KMS-11 (cell line): ENCODE data around the gene CAMSAP1.

Source experiments
- H2AFZ ChIP-seq: fragments of 200-600 bp; sonication (generic); 2 replicates; pipeline ENCODE4 v1.6.1; 2016; ENCODE audit warnings: antibody characterized with exemption, mixed run types, low read depth
- H3K27ac ChIP-seq: fragments of 200-600 bp; sonication (generic); 2 replicates; pipeline ENCODE4 v1.6.1; 2016; ENCODE audit warnings: mild to moderate bottlenecking, mixed run types
- H3K27me3 ChIP-seq: fragments of 200-600 bp; sonication (generic); 2 replicates; pipeline ENCODE4 v1.6.1; 2017; ENCODE audit warnings: mild to moderate bottlenecking, low read depth, mixed run types, moderate library complexity; ENCODE audit not compliant: insufficient read depth
- H3K36me3 ChIP-seq: fragments of 200-600 bp; sonication (generic); 2 replicates; pipeline ENCODE4 v1.6.1; 2017; ENCODE audit warnings: mild to moderate bottlenecking, mixed run types; ENCODE audit not compliant: insufficient read depth
- H3K4me1 ChIP-seq: fragments of 200-600 bp; sonication (generic); 2 replicates; pipeline ENCODE4 v1.6.1; 2016; ENCODE audit warnings: mild to moderate bottlenecking, low read depth, mixed run types; ENCODE audit not compliant: poor library complexity, severe bottlenecking
- H3K4me2 ChIP-seq: fragments of 200-600 bp; sonication (generic); 2 replicates; pipeline ENCODE4 v1.7.0; 2016; ENCODE audit warnings: mild to moderate bottlenecking, mixed run types
- H3K4me3 ChIP-seq: fragments of 200-600 bp; sonication (generic); IDR thresholded peaks from 2 replicates; pipeline ENCODE4 v1.6.1; 2017; ENCODE audit warnings: low read depth, low read length, mixed read lengths; ENCODE audit not compliant: insufficient read depth
- H3K79me2 ChIP-seq: fragments of 200-600 bp; sonication (generic); 2 replicates; pipeline ENCODE4 v1.6.1; 2016; ENCODE audit warnings: low read depth, mixed run types; ENCODE audit not compliant: insufficient read depth
- H3K9ac ChIP-seq: fragments of 200-600 bp; sonication (generic); 2 replicates; pipeline ENCODE4 v1.6.1; 2016; ENCODE audit warnings: mild to moderate bottlenecking, mixed run types
- H4K20me1 ChIP-seq: fragments of 200-600 bp; sonication (generic); 2 replicates; pipeline ENCODE4 v1.6.1; 2016; ENCODE audit warnings: mild to moderate bottlenecking, mixed run types; ENCODE audit not compliant: insufficient read depth
- CTCF ChIP-seq: fragments of 200-600 bp; sonication (generic); conservative IDR thresholded peaks from 2 replicates; pipeline ENCODE4 v1.6.1; 2017; ENCODE audit warnings: low read depth, mild to moderate bottlenecking, antibody characterized with exemption, low read length, moderate library complexity, mixed read lengths

The CAMSAP1 gene

DNA sequence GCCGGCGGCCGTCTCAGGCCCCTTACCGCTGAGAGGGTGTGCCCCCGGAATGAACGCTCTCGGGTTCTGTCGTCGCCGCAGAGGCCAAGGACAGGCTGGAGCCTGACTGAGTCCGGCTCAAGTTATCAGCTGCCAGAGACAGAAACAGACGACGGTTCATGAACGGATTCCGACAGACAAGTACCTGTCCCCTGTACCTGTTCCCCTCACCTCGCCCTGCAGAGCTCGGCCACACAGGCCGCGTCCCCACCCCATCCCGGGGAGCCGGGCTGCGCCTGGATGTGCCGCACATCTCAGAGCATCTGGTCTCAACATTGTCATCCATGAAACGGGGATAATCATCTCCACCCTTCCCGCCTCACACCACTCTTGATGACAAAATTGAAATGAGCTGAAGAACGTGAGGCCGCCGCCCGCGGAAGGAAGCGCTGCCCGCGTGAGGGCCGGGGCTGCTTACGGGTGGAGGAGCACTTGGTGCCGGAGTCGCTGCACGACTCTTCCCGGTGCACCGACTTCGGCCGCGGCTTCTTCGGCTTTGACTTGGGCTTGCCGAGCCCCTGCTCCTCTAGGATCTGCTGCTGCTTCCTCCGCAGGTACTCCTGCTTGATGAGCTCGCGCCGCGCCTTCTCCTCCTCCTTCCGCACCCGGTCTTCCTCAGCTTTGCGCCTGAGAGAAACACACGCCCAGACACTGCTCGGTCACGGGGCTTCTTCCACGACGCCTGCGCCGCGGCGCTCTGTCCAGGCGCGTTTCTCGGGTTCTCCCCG, 89.2 kb downstream of the CAMSAP1 start:
- Histone ChIP-seq H3K4me2 (no peak overlapping the region), H3K36me3 (peaks cover 3% of the 10 kb centered on the region; the same call in 1 of the 2 replicates), H4K20me1 (no peaks in the 10 kb centered on the region)

GRCh38 chr9:135816651-135816970, 90.7 kb downstream of the CAMSAP1 start:
- Histone ChIP-seq H3K4me1 (no peaks in the 10 kb centered on the region), H3K79me2 (no peaks in the 10 kb centered on the region), H3K4me3 (no peak overlapping the region), H3K4me2 (no peak overlapping the region), H3K36me3 (peaks cover 3% of the 10 kb centered on the region; the same call in 1 of the 2 replicates), H3K27me3 (no peaks in the 10 kb centered on the region), H3K27ac (no peak overlapping the region), H3K9ac (no peak overlapping the region), H4K20me1 (no peaks in the 10 kb centered on the region), H2AFZ (no peak overlapping the region)
- TF ChIP-seq CTCF = no peak

More for the DNA sequence above, 89.2 kb downstream of the CAMSAP1 start:
- Histone ChIP-seq H3K9ac (no peak overlapping the region), H2AFZ (no peak overlapping the region), H3K27ac (no peak overlapping the region), H3K4me1 (no peaks in the 10 kb centered on the region), H3K27me3 (no peaks in the 10 kb centered on the region), H3K4me3 (no peak overlapping the region), H3K79me2 (no peaks in the 10 kb centered on the region)
- TF ChIP-seq CTCF = no peak

DNA sequence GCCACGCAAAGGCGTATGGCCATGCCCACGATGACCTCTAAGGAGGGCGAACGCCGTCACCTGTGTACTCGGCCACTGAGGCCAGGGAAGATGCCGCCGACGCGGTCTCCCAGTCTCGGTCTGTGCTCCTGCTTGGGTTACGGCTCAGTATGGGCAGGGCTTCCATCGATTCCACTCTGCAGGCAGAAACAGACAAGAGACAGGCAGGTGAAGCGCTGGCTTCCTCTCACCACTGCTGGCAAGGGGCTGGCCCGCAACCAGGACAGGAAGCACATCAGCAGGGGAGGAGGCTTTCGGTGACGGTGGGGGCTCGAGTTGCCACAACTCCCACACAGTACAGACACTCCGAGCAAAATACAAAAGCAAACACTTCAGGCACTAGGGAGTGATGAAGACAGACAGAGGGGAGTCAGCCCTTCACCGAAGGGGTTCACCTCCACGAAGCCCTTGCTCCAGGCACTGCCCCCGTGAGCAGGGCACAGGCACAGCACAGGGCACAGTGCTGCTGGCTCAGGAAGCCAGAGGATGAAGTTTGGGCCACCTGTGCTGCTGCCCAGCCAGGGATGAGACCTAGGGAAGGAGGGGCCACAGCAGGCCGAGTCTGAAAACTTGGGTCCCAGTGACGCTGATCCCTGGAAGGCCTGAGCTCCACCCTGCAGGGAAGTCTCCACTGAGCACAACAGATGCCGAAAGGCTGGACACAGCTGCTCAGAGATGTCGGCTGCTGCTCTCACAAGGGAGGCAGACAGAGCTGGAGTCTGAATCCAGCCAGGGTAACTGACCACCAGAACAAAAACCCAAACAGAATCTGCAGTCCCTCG, 91.3 kb downstream of the CAMSAP1 start:
- no peak overlapping the region for H3K9ac ChIP-seq
- no peak overlapping the region for H3K4me3 ChIP-seq
- H3K27me3 ChIP-seq = no peaks in the 10 kb centered on the region
- no peaks in the 10 kb centered on the region for H3K79me2 ChIP-seq
- no peak overlapping the region for H3K4me2 ChIP-seq
- H3K27ac ChIP-seq = no peak overlapping the region
- no peaks in the 10 kb centered on the region for H3K4me1 ChIP-seq
- TF ChIP-seq CTCF = no peak
- no peaks in the 10 kb centered on the region for H4K20me1 ChIP-seq
- H2AFZ ChIP-seq = no peak overlapping the region
- peaks cover 3% of the 10 kb centered on the region; the same call in 1 of the 2 replicates for H3K36me3 ChIP-seq

DNA sequence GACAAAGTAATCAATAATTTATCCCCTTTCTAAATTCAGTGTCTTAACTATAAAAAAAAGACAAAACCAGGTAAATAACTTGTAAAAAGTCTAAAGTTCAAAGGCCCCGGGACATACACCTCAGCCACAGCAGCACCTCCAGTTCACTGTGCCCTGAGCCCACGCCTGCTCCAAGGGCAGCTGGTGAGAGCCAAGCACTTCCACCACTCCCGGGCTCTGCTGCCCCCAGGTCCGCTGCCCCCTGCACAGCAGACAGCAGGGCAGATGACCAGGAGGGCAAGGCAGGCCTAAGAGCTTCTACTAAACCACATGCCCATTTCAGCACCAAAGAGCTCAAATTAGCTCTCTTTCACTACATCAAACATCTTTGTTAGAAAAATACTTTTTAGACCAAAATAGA, 91.9 kb downstream of the CAMSAP1 start:
- no peaks in the 10 kb centered on the region for H3K4me1 ChIP-seq
- H3K9ac ChIP-seq = no peak overlapping the region
- no peak overlapping the region for H3K4me2 ChIP-seq
- H3K27me3 ChIP-seq = no peaks in the 10 kb centered on the region
- peaks cover 3% of the 10 kb centered on the region; the same call in 1 of the 2 replicates for H3K36me3 ChIP-seq
- no peak for TF ChIP-seq CTCF
- no peak overlapping the region for H3K4me3 ChIP-seq
- H4K20me1 ChIP-seq = no peaks in the 10 kb centered on the region
- no peak overlapping the region for H3K27ac ChIP-seq
- H2AFZ ChIP-seq = no peak overlapping the region
- no peaks in the 10 kb centered on the region for H3K79me2 ChIP-seq
